IPS-18c (cell line): ENCODE data around the gene GIGYF1.

Experiments used
- H3K4me3 ChIP-seq: 2 replicates; pipeline ENCODE4 v1.7.0; 2013; ENCODE audit warnings: low read depth, mild to moderate bottlenecking, low read length, moderate library complexity; ENCODE audit not compliant: insufficient read depth
- H3K9me3 ChIP-seq: one replicate; pipeline ENCODE4 v1.6.1; 2013; ENCODE audit warnings: mild to moderate bottlenecking, low read length, moderate library complexity; ENCODE audit not compliant: control insufficient read depth, insufficient read depth

GIGYF1 gene

DNA sequence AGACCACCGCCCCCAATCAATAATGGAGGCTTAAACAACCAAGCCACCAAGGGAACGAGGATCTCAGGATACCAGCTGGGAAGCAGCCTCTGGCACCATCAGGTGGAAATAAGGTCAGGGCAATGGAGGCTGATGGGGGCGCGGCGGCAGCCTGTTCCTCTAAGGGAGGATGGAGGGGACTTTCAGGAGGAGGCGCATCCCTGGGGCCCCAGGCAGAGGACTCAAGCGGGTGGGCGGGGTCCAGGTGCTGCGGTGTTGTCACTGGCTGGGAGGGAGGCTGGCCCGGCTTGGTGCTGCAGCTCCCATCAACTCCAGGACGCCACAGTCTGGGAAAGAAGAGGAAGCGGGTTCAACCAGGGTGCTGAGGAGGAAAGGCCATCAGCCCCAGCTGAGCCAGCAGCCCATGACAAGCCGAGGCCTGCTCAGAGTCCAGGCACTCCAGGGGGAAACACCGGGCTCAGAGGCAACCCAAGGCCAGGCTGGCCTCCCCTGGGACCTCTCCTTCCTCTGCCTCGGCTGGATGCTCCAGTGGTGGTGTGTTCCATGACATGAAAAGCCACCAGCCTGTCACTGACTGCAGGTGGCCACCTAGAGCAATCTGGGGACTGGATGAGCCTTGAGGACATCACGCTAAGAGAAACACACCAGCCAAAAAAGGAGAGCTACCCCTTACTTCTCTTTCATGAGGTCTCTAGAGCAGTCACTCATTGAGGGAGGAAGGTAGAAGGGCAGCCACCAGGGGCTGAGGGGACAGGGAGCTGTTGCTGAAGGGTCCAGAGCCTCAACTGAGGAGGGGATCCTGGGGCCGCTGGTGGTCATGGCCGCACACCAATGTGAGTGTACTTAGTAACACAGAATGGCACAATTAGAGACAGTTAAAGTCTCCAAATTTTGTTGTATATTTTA, 4.6 kb downstream of the GIGYF1 start:
- H3K9me3 ChIP-seq: peaks cover 2% of the 10 kb centered on the region
- H3K4me3 ChIP-seq: no peak overlapping the region

DNA sequence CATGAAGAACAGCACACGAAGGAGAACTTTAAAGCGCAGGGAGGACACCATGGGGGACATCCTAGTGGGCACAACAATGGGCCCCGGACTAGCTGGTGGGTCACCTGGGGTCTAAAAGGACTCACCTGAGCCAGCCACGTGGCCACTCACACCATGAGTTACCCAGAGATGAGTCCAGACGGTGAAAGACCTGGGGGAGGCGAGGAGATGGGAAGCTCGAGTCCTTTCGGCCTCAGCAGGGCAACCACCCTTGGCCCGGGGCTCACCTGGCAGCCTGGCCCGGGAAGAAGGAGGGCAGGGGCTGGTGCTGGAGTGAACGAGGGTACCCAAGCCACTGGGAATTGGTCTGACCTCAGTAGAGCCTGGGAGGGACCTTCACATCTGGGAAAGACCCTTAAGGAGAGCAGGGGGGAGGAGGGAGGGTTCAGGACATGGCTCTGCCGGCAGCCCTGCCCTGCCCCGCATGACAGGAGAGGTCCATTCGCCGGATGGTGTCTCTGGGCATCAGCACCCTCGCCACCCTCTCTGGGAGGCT, 5.7 kb downstream of the GIGYF1 start:
- peaks cover 2% of the 10 kb centered on the region for H3K9me3 ChIP-seq
- no peak overlapping the region for H3K4me3 ChIP-seq

DNA sequence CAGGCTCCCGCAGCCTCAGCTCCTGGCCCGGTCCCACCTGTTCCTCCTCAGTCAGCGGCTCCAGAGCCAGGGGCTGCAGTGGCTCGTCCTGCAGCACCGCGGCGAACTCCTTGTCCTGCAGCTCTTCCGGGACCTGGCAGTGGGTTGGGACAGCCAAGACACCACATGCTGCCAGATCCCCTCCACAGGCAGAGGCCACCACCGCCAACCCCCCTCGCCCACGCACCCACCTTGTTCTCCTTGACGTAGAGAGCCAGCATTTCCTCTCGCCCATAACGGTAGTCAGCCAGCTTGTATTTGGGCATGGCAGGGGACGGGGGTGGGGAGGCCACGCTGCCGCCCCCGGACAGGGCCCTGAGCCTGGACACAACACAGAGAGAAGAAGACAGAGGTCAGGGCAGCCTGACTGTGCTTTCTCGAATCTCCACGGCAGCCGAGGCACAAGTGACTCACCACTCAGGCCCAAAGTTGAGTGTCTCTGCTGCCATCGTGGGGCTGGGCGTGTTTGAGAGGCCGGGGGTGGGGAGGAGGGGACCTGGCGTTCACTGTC, 6.2 kb downstream of the GIGYF1 start:
- H3K4me3 ChIP-seq: no peak overlapping the region
- peaks cover 2% of the 10 kb centered on the region for H3K9me3 ChIP-seq

DNA sequence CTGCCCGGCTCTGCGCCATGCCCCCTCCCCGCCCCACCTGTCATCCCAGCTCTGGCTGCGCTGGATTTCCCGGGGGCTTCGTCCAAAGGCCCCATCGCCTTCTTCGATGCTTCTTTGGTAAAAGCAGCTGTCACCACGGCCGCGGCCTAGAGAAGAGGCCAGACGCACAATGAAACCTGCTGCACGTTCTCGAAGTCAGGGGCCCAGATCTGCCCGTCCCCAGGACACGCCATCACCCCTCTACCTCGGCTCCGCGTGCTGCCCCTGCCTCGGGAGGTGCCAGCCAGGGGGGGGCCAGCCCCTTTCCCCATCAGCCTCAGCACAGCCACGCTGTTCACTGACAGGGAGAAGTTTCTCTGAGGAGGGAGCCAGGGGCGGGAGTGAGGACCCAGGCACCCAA, 6.8 kb downstream of the GIGYF1 start:
- Histone ChIP-seq H3K4me3 (no peak overlapping the region), H3K9me3 (peaks cover 2% of the 10 kb centered on the region)

DNA sequence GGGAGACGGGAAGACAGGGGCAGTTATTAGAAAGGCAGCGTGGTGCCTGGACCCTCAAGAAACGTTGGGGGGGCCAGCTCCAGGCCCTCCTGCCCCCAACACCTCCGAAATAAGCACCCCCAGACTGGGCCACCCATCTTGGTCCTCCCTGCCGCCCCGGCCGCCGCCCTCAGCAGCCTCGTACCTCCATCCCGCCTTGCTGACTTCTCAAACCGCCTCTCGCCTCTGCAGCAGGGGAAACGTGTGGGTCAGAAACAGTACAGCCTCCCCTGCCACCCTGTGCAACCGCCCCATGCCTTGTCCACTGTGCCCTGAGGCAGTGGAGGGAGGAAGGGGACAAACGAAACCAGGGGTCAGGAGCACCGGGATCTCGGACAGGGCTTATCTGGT, 7.2 kb downstream of the GIGYF1 start:
- H3K4me3 ChIP-seq: no peak overlapping the region
- H3K9me3 ChIP-seq: peaks cover 2% of the 10 kb centered on the region

DNA sequence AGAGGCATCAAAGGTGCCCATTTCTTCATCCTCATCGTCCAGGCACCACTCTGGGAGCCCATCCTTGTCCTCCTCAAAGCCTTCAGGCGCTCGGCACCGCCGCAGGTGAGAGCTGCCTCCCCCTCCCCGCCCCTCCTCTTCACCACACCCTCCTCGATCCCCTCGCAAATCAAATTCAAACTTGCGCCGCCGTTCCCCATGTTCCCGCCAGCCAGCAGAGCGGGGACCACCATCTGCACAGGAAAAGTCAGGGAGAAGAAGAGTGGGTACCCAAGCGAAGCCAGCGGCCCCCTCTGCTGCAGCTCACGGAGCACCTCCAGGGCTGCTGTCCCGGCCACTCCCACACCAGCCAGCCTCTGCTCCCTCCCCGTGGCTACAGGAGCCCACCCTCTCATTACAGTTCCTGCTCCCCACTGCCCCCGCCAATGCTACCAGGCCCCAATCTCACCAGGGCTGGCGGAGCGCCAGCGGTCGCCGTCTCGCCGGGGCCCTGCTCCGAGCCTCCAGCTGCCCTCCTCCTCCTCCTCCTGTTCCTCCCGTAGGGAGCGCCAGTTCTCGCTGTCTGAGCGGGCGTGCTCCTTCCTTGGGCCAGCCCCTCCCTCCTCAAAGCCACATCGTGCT, 7.7 kb downstream of the GIGYF1 start:
- Histone ChIP-seq H3K4me3 (no peak overlapping the region), H3K9me3 (peaks cover 2% of the 10 kb centered on the region)

DNA sequence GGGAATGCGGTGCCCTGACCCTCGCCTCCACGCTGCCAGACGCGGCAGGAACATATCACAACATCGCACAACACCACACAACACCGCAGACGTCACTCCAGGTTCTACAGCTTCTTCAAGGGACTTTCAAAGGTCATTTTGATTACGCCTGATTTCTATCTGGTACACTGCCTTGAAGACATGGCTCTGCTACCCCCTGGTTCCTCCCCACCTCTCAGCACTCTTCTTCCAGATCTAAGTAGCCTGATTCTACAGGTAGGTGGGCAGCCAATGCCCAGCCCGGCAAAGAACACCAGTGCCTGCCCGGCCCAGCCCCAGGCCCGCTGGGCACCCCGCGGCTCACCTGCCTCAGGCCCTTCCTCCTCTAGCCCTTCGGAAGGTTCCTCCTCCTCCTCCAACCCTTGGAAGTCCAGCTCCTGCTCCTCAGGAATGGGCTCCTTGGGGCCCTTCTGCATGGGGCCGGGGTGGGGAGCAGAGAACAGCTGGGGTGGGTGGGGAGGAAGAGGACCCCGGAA, 8.4 kb downstream of the GIGYF1 start:
- no peak overlapping the region for H3K4me3 ChIP-seq
- H3K9me3 ChIP-seq: peaks cover 4% of the 10 kb centered on the region

DNA sequence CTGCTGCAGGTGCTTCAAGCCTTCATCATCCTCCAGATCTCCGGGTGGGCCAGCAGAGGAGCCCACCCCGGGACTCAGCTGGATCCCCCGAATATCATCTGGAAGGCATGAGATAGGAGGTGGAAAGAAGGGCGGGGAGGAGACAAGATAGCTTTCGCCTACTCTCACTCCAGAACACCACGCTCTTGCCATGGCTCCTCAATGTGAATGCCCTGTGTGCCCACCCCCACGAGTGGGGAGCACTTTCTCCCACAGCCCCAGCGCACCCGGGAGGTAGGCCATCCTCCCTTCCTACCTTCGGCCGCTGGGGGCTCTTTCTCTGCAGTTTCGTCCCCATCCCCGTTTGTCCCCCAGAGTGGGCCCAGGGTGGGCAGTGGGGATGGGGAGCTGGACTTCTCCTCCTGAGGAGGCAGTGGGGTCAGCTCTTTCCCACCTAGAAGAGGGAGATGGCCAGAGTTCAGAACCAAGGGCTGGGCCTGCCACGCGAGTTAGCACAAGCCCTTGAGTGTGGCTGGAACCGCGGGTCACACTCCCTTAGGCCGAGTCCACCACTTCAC, 8.9 kb downstream of the GIGYF1 start:
- H3K4me3 ChIP-seq: no peak overlapping the region

DNA sequence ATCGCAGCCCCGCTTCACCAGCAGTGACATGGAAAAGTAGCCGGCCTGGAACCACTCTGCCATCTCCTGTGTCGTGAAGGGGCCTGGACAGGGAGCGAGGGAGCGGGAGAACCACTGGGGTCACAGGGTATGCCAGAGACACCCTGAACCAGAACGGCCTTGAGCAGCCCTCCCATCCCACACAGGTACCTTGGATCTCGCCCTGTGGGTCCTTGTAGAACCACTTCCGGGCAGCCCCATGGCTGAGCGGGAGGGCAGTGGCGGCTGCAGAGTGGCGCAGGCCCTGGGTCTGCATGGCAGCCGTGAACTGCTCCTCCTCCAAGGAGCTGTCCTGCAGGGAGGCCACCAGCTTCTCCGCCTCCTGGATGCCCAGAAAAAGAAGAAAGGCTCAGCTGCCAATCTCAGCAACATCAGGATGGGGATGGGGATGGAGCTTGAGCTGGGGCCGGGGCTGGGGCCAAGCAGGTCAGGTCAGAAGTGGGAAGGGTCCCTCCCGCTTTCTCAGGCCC, 9.5 kb downstream of the GIGYF1 start:
- peaks cover 4% of the 10 kb centered on the region for H3K9me3 ChIP-seq
- H3K4me3 ChIP-seq: no peak overlapping the region

More for the DNA sequence above, 8.9 kb downstream of the GIGYF1 start:
- peaks cover 4% of the 10 kb centered on the region for H3K9me3 ChIP-seq

DNA sequence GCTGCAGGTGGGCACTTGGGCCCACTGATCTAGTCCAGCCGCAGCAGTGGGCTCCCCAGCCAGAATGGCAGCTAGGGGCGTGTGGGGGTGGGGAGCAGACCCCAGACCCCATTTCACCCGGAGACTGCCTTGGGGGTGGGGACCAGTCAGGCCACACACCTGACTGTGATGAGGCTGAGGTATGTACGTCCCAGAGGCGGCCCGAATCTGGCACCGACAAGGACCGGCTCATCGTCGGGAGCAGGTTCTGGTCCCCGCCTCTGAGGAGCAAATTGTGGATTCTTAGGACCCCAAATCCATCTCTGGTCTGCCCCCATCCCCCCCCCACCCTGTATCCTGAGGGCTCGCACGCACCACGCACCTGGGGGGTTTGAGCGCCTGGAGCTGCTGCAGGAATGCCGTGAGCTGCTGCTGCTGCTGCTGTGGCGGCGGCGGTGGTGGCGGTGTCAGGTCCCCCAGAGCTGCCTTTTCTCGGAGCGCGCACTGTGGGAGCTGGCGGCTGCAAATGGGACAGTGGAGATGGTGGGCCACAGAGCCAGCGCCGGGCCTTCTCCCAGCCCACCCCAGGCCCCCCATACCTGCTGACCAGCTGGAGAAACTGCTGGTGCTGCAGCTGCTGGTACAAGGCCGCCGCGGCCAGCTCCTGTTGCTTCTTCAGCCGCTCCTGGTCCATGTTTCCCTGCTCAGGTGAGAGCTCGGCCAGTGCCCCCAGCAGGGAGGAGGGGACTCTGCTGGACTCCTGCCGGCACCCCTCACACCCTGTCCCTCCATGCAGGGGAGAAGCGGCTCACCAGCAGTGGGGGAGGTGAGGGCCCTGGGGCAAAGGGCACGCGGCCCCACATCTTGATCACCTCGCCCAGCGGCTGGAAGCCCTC, 10.2 kb downstream of the GIGYF1 start:
- Histone ChIP-seq H3K4me3 (no peak overlapping the region), H3K9me3 (peaks cover 2% of the 10 kb centered on the region)

DNA sequence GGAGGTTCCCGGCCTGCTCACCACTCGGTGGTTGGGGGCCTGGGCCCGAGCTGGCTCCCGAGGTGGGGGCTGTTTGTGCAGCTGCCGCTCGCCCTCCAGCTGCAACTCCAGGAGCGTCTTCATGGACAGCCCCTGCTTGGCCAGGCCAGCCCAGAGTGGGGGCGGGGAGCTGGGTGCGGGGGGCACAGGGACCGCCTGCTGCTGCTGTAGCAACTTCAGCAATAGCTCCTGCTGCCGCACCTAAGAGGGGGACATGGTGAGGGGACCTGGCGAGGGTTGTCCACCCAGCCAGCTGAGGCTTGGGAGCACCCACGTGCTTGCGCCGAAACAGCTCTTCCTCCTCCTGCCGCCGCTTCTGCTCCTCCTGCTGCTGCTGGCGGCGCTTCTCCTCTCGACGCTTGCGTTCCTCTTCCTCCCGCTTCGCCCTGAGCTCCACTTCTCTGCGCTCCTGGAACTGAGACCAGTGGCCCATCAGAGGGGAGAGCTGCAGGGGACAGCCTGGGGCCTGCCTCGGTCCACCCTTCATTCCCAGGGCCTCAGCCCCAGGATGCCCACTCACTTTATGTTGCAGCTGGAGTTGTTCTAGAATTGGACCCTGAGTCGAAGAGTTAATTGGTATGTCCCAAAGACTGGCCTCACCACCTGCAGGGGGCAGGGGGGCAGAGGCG, 10.9 kb downstream of the GIGYF1 start:
- H3K4me3 ChIP-seq: no peak overlapping the region
- peaks cover 2% of the 10 kb centered on the region for H3K9me3 ChIP-seq

DNA sequence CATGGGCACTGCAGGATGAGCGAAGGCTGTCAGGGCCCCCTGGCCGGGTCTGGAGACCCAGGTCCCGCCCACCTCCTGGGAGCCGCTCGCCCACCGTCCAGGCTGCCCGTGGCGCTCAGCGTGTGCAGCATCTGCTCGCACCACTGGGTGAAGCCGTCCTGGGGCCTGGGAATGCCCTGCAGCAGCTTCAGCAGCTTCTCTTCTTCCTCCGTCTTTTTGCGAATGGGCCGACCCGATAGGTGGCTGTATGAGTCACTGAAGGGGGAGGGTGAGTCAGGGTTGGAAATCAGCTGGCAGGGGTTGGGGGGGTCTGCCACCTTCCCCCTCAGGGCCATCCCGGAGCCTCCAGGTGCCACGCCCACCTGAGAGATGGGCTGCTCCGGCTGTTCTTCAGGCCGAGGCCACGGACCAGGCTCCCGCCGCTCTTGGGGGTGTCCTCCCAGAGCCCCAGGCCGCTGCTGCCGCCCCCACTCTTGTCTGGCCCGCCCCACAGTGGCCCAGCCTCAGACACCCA, 11.8 kb downstream of the GIGYF1 start:
- Histone ChIP-seq H3K4me3 (no peak overlapping the region), H3K9me3 (peaks cover 2% of the 10 kb centered on the region)

DNA sequence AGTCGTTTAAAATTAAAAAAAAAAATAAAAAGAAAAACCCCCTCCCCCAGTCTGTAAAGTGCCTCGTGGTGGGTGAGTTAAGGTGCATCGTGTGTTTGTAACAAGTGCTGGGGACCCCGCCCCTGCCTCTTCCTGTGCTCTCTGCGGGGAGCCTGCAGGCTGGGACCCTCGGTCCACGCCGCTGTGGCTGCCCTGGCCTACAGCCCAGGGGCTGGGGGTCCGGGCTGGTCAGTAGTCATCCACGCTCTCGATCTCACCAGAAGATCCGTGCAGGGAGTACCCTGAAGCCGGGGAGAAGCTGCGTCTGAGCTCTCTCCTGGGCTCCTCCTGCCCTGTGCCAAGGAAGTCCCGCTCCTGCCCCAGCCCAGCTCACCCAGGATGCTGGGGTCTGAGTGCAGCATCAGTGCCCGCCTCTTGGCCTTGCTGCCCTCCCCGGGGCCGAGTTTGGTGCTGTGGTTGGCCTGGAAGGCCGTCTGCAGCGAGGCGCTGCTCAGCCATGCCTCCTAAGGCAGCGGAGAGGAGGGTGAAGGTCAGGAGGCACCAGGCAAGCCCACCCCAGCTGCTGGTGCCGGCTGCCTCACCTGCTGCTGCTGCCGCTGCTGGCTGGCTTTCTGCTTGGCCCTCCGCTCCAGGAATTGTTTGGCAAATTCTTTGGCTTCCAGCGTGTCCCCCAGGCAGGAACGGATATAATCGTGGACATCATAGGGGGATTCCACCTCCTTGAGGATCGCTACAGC, 12.4 kb downstream of the GIGYF1 start:
- Histone ChIP-seq H3K9me3 (peaks cover 2% of the 10 kb centered on the region), H3K4me3 (no peak overlapping the region)

DNA sequence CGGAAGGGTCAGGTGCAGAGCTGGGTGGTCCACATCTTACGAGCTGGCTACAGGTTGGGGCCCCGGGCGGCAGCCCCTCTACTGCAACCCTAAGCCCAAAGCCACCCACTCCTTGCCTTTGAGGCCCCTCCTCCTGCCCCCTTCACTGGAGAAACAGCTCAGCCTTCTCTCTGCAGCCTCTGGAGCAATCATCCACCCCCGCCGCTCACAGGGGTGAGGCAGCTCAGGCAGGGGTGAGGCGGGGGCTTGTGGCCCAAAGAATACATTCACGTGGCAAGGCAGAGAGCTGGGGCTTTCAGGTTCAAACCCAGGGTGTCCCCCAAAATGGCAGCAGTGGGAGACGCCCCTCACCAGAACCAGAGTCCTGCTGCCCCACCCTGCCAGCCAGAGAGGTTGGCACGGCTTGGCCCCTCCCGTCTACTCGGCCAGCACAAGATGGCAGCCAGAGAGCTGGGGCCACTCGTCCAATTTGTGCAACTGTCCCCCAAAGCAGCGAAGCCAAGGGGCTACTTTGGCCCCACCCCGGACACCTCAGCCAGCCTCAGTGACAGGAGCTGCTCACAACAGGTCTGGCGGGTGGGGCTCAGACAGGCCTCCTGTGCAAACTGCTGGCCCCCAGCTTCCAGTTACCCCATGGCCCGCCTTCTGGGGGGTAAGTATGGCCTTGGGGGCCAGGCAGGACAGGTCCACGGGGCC, 13.3 kb downstream of the GIGYF1 start:
- no peak overlapping the region for H3K4me3 ChIP-seq
- peaks cover 2% of the 10 kb centered on the region for H3K9me3 ChIP-seq
